ENCODE results near the gene CMKLR1. TPM values are rescaled to one million over a fixed set of nuclear protein-coding genes. Genes with fewer than 3 reads are reported as not detected.

The CMKLR1 gene
- total RNA-seq, 1 experiment from 2014 or later, result 0.66 TPM

DNA sequence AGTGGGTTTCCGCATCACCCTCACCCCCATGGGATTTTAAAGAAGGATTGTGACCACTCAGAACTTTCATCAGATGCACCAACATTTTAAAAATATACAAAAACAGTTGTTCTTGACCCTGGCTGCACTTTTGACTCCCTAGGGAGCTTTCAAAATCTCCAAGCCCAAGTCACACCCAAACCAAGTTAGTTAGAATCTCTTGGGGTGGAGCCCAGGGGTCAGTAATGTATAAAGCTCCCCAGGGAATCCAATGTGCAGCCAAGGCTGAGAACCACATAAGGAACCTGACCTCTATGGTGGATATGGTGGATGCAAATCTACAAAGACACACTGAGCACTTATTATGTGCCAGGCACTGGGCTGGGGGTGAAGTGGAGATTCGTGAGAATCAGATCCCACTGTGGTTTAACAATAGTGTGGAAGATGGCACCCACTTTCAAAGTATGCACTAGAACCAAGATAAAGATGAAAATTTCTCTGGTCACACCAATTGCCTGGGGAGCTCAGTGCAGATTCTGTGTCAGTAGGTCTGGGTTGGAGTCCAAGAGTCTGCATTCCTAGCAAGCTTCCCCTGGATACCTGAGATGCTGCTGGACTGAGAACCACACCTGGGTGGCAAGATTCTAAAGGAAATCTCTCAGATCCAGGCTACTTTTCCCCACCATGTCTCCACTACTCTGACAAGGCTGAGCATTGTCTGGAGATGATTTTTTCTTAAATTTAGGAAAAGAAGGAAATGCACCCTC lies 18.9 kb upstream of the CMKLR1 start:
- Histone ChIP-seq H2AK5ac (ENCODE audit: insufficient read length, low read length) (no peak overlapping the region), H3K23ac (ENCODE audit: insufficient read length, low read depth, low read length) (no peak overlapping the region), H3T11ph (ENCODE audit: low read length) (no peak overlapping the region), H3K9me3 (ENCODE audit: control insufficient read depth, low read depth, low read length) (no peaks in the 10 kb centered on the region), H2BK12ac (ENCODE audit: insufficient read length, low read depth, low read length) (no peak overlapping the region), H3K23me2 (ENCODE audit: insufficient read length, low read depth, low read length, poor library complexity, severe bottlenecking) (no peaks in the 10 kb centered on the region), H2BK120ac (ENCODE audit: low read depth, low read length, poor library complexity, severe bottlenecking) (no peak overlapping the region), H3K79me1 (ENCODE audit: insufficient read depth, low read depth, low read length, poor library complexity, severe bottlenecking) (no peaks in the 10 kb centered on the region), H4K91ac (ENCODE audit: insufficient read length, low read depth, low read length) (no peak overlapping the region), H4K8ac (replicated peaks; ENCODE audit: insufficient read length, low read depth, low read length) (no peak overlapping the region), H2BK15ac (ENCODE audit: low read depth, low read length) (no peak overlapping the region), H4K20me1 (ENCODE audit: control insufficient read depth, insufficient read depth, insufficient read length) (no peaks in the 10 kb centered on the region), H3K27ac (ENCODE audit: insufficient read length, low read depth, low read length) (no peak overlapping the region), H3K4ac (ENCODE audit: low read depth, low read length) (no peak overlapping the region), H3K79me2 (ENCODE audit: insufficient read depth, low read length) (no peaks in the 10 kb centered on the region), H2AFZ (ENCODE audit: low read length) (no peak overlapping the region), H3K14ac (ENCODE audit: insufficient read depth, low read length) (no peak overlapping the region), H2BK5ac (ENCODE audit: insufficient read length, low read length) (no peak overlapping the region), H3K27me3 (ENCODE audit: insufficient read depth, low read length) (no peaks in the 10 kb centered on the region), H3K9ac (ENCODE audit: extremely low read depth, insufficient read length, low read length) (no peak overlapping the region), H3K4me2 (ENCODE audit: insufficient read depth, insufficient read length, low read length) (no peak overlapping the region), H2BK20ac (ENCODE audit: low read depth, low read length, poor library complexity, severe bottlenecking) (no peak overlapping the region), H4K5ac (ENCODE audit: insufficient read length, low read depth, low read length) (no peak overlapping the region), H3K18ac (ENCODE audit: insufficient read length, low read depth, low read length) (no peak overlapping the region), H3K56ac (ENCODE audit: insufficient read length, low read depth, low read length) (no peak overlapping the region), H3K4me1 (ENCODE audit: insufficient read depth, low read length) (no peaks in the 10 kb centered on the region)
- Mint-ChIP-seq H3K4me3 (no peak overlapping the region; a peak in 1 of 5 replicates), H3K4me1 (peaks cover 15 to 17% of the 10 kb centered on the region in 2 experiments), H3K9me3 (no peaks in the 10 kb centered on the region; a peak in 2 of 5 replicates), H3K27me3 (ENCODE audit: low read depth) (no peaks in the 10 kb centered on the region; the same call in none of the 2 replicates), H3K27ac (no peak overlapping the region; a peak in 1 of 7 replicates), H3K36me3 (ENCODE audit: insufficient read depth in 1 of 3, low read depth in 3 of 3) (no peaks in the 10 kb centered on the region)
- WGBS (ENCODE audit: extremely low coverage, insufficient read length, low lambda C conversion rate), result no CpG with 5 or more reads among the region's 2 CpGs
- no peak for DNase-seq
- TF ChIP-seq, protein P1, sequence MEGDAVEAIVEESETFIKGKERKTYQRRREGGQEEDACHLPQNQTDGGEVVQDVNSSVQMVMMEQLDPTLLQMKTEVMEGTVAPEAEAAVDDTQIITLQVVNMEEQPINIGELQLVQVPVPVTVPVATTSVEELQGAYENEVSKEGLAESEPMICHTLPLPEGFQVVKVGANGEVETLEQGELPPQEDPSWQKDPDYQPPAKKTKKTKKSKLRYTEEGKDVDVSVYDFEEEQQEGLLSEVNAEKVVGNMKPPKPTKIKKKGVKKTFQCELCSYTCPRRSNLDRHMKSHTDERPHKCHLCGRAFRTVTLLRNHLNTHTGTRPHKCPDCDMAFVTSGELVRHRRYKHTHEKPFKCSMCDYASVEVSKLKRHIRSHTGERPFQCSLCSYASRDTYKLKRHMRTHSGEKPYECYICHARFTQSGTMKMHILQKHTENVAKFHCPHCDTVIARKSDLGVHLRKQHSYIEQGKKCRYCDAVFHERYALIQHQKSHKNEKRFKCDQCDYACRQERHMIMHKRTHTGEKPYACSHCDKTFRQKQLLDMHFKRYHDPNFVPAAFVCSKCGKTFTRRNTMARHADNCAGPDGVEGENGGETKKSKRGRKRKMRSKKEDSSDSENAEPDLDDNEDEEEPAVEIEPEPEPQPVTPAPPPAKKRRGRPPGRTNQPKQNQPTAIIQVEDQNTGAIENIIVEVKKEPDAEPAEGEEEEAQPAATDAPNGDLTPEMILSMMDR (conservative IDR thresholded peaks at IDR 0.05), result no peak

Data from H9 (cell line).